Measurements from ENCODE around the gene GABRR2. TPM values are rescaled to one million over a fixed set of nuclear protein-coding genes. Genes with fewer than 3 reads are reported as not detected.

The GABRR2 gene
- total RNA-seq, 2 donors from 2014 or later: 0.33 to 0.35 TPM

- no peaks in the 10 kb centered on the region for H3K9me3 ChIP-seq
- peaks cover 0 to 10% of the 10 kb centered on the region in 2 donors for H3K4me1 ChIP-seq
- no peak overlapping the region for H3K4me3 ChIP-seq
- H3K27ac ChIP-seq: no peak overlapping the region
- H3K36me3 ChIP-seq: no peaks in the 10 kb centered on the region
- no peaks in the 10 kb centered on the region for H3K27me3 ChIP-seq
- DNase-seq (ENCODE audit: low spot score): no peak
- no peak for TF ChIP-seq CTCF (IDR thresholded peaks at IDR 0.05)
Observed at GRCh38 chr6:89275900-89276299, 39.2 kb downstream of the GABRR2 start.

GRCh38 chr6:89273816-89274215 lies 41.3 kb downstream of the GABRR2 start:
- H3K27me3 ChIP-seq: no peaks in the 10 kb centered on the region
- DNase-seq (ENCODE audit: low spot score): no peak
- H3K4me1 ChIP-seq: peaks cover 0 to 10% of the 10 kb centered on the region in 2 donors
- no peaks in the 10 kb centered on the region for H3K9me3 ChIP-seq
- H3K36me3 ChIP-seq: no peaks in the 10 kb centered on the region
- TF ChIP-seq CTCF (IDR thresholded peaks at IDR 0.05): no peak
- no peak overlapping the region for H3K4me3 ChIP-seq
- peak overlapping the region in 1 of 2 donors; percentile 36 for H3K27ac ChIP-seq

GRCh38 chr6:89272596-89272995 lies 42.5 kb downstream of the GABRR2 start:
- DNase-seq (ENCODE audit: low spot score): no peak
- Histone ChIP-seq H3K9me3 (no peaks in the 10 kb centered on the region), H3K27me3 (no peaks in the 10 kb centered on the region), H3K4me3 (no peak overlapping the region), H3K36me3 (no peaks in the 10 kb centered on the region), H3K4me1 (peaks cover 0 to 10% of the 10 kb centered on the region in 2 donors), H3K27ac (no peak overlapping the region)
- no peak for TF ChIP-seq CTCF (IDR thresholded peaks at IDR 0.05)

- no peak for DNase-seq (ENCODE audit: low spot score)
- H3K27me3 ChIP-seq: no peaks in the 10 kb centered on the region
- no peak for TF ChIP-seq CTCF (IDR thresholded peaks at IDR 0.05)
Observed at GRCh38 chr6:89270951-89271721, 44.0 kb downstream of the GABRR2 start.

GRCh38 chr6:89269981-89270380 lies 45.1 kb downstream of the GABRR2 start:
- no peaks in the 10 kb centered on the region for H3K27me3 ChIP-seq
- no peak for TF ChIP-seq CTCF (IDR thresholded peaks at IDR 0.05)
- H3K27ac ChIP-seq: no peak overlapping the region
- H3K4me3 ChIP-seq: no peak overlapping the region
- no peaks in the 10 kb centered on the region for H3K9me3 ChIP-seq
- H3K4me1 ChIP-seq: peaks cover 0 to 10% of the 10 kb centered on the region in 2 donors
- no peak for DNase-seq (ENCODE audit: low spot score)
- no peaks in the 10 kb centered on the region for H3K36me3 ChIP-seq

More at GRCh38 chr6:89270951-89271721, 44.0 kb downstream of the GABRR2 start:
- Histone ChIP-seq H3K4me3 (no peak overlapping the region), H3K27ac (no peak overlapping the region), H3K36me3 (no peaks in the 10 kb centered on the region), H3K9me3 (no peaks in the 10 kb centered on the region), H3K4me1 (peaks cover 0 to 10% of the 10 kb centered on the region in 2 donors)

Measured in right atrium auricular region (tissue), 2 donors.